ENCODE data around the gene TGFB2.

The TGFB2 gene

GRCh38 chr1:218467101-218468072, 122.3 kb downstream of the TGFB2 start:
- no peak for DNase-seq

- no peak for DNase-seq
Measured at GRCh38 chr1:218468711-218469110, 123.6 kb downstream of the TGFB2 start.

GRCh38 chr1:218472885-218473284, 127.7 kb downstream of the TGFB2 start:
- no peak for DNase-seq

GRCh38 chr1:218473522-218473921, 128.4 kb downstream of the TGFB2 start:
- no peak for DNase-seq

GRCh38 chr1:218474128-218474527, 129.0 kb downstream of the TGFB2 start:
- DNase-seq = no peak

- no peak for DNase-seq
Measured at GRCh38 chr1:218475275-218475674, 130.1 kb downstream of the TGFB2 start.

GRCh38 chr1:218475699-218476098, 130.6 kb downstream of the TGFB2 start:
- DNase-seq = no peak

- no peak for DNase-seq
Measured at GRCh38 chr1:218476385-218476784, 131.2 kb downstream of the TGFB2 start.

GRCh38 chr1:218478336-218478735, 133.2 kb downstream of the TGFB2 start:
- DNase-seq = no peak

- DNase-seq = no peak
Measured at GRCh38 chr1:218479436-218480115, 134.4 kb downstream of the TGFB2 start.

- DNase-seq = no peak
Measured at GRCh38 chr1:218480137-218480536, 135.0 kb downstream of the TGFB2 start.

- no peak for DNase-seq
Measured at GRCh38 chr1:218480588-218481099, 135.5 kb downstream of the TGFB2 start.

GRCh38 chr1:218481116-218481775, 136.1 kb downstream of the TGFB2 start:
- no peak for DNase-seq

GRCh38 chr1:218482683-218483082, 137.5 kb downstream of the TGFB2 start:
- DNase-seq = no peak

- no peak for DNase-seq
Measured at GRCh38 chr1:218485241-218485928, 140.2 kb downstream of the TGFB2 start.

GRCh38 chr1:218488531-218488930, 143.4 kb downstream of the TGFB2 start:
- no peak for DNase-seq

GRCh38 chr1:218488986-218489385, 143.8 kb downstream of the TGFB2 start:
- no peak for DNase-seq

GRCh38 chr1:218490406-218490922, 145.3 kb downstream of the TGFB2 start:
- DNase-seq = no peak

GRCh38 chr1:218492874-218493273, 147.7 kb downstream of the TGFB2 start:
- DNase-seq = no peak

GRCh38 chr1:218493986-218494385, 148.8 kb downstream of the TGFB2 start:
- DNase-seq = no peak

All from NCI-H2171 treated with DMSO at 0.1 percent for 48 hours (cell line).